T47D (cell line): Measurements from ENCODE around the gene CD99L2.

Source experiments
- DNase-seq, 2 experiments: peaks; one replicate each; pipeline versions ENCODE4 v3.0.0 to v3.0.0-alpha.2; 2011 to 2012; ENCODE audit warnings: low read depth in 1 of 2, low spot score in 1 of 2
- JUND ChIP-seq: IDR thresholded peaks from 2 replicates; pipeline ENCODE4 v1.6.1; 2012; ENCODE audit warnings: low read depth
- in situ Hi-C: cut with HindIII; loops from 2 replicates; pipeline ENCODE4 v1.10.0; 2016; ENCODE audit warnings: low sequenced_read_pairs, low pct_unique_long_range_greater_than_20kb

CD99L2 gene

GRCh38 chrX:150767475-150768131 lies 130.9 kb downstream of the CD99L2 start:
- TF ChIP-seq JUND, result no peak
- in situ Hi-C loops, result no loop called here
- DNase-seq, result no peak

GRCh38 chrX:150767045-150767395 lies 131.4 kb downstream of the CD99L2 start:
- no peak for DNase-seq
- TF ChIP-seq JUND, result no peak
- in situ Hi-C loops, result no loop called here

GRCh38 chrX:150766351-150767044 lies 132.0 kb downstream of the CD99L2 start:
- TF ChIP-seq JUND, result no peak
- in situ Hi-C loops, result no loop called here
- peak in 1 of 2 experiments; percentile 22 for DNase-seq

- in situ Hi-C loops, result no loop called here
- no peak for DNase-seq
- no peak for TF ChIP-seq JUND
Measured at GRCh38 chrX:150765782-150766350, 132.6 kb downstream of the CD99L2 start.

- in situ Hi-C loops, result no loop called here
- no peak for DNase-seq
Measured at GRCh38 chrX:150765237-150765636, 133.2 kb downstream of the CD99L2 start.

GRCh38 chrX:150763810-150764209 lies 134.7 kb downstream of the CD99L2 start:
- in situ Hi-C loops, result no loop called here

More at GRCh38 chrX:150765237-150765636, 133.2 kb downstream of the CD99L2 start:
- no peak for TF ChIP-seq JUND

GRCh38 chrX:150763303-150763797 lies 135.1 kb downstream of the CD99L2 start:
- TF ChIP-seq JUND, result no peak

More at GRCh38 chrX:150763810-150764209, 134.7 kb downstream of the CD99L2 start:
- no peak for DNase-seq
- no peak for TF ChIP-seq JUND

GRCh38 chrX:150762258-150763165 lies 136.0 kb downstream of the CD99L2 start:
- no peak for TF ChIP-seq JUND
- in situ Hi-C loops, result no loop called here
- no peak for DNase-seq

More at GRCh38 chrX:150763303-150763797, 135.1 kb downstream of the CD99L2 start:
- no peak for DNase-seq
- in situ Hi-C loops, result no loop called here

GRCh38 chrX:150761819-150762216 lies 136.7 kb downstream of the CD99L2 start:
- TF ChIP-seq JUND, result no peak
- no peak for DNase-seq
- in situ Hi-C loops, result no loop called here

- no peak for DNase-seq
- in situ Hi-C loops, result no loop called here
- TF ChIP-seq JUND, result no peak
Measured at GRCh38 chrX:150761176-150761818, 137.2 kb downstream of the CD99L2 start.

- DNase-seq, result no peak
- no peak for TF ChIP-seq JUND
- in situ Hi-C loops, result no loop called here
Measured at GRCh38 chrX:150759568-150760416, 138.7 kb downstream of the CD99L2 start.
